Measurements from ENCODE around the gene FOXL3.

DNA sequence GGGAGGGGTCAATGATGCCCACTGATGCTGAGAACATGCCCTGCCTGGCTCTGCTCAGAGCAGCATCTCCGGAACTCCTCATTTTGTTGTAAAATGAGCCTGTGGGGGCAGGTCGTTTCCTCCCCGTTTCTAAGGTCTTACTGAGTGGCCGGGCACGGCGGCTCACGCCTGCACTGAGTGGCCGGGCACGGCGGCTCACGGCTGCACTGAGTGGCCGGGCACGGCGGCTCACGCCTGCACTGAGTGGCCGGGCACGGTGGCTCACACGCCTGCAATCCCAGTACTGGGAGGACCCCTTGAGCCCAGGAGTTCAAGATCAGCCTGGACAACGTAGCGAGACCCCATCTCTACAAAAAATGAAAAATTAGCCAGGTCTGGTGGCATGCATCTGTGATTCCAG, 39.0 kb upstream of the FOXL3 start:
- no peak for TF ChIP-seq POLR2AphosphoS5 (IDR thresholded peaks at IDR 0.05; ENCODE audit: low read depth, low read length)
- TF ChIP-seq, protein P1, sequence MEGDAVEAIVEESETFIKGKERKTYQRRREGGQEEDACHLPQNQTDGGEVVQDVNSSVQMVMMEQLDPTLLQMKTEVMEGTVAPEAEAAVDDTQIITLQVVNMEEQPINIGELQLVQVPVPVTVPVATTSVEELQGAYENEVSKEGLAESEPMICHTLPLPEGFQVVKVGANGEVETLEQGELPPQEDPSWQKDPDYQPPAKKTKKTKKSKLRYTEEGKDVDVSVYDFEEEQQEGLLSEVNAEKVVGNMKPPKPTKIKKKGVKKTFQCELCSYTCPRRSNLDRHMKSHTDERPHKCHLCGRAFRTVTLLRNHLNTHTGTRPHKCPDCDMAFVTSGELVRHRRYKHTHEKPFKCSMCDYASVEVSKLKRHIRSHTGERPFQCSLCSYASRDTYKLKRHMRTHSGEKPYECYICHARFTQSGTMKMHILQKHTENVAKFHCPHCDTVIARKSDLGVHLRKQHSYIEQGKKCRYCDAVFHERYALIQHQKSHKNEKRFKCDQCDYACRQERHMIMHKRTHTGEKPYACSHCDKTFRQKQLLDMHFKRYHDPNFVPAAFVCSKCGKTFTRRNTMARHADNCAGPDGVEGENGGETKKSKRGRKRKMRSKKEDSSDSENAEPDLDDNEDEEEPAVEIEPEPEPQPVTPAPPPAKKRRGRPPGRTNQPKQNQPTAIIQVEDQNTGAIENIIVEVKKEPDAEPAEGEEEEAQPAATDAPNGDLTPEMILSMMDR (IDR thresholded peaks at IDR 0.05 in 2 of 3, conservative IDR thresholded peaks at IDR 0.05 in 1 of 3; ENCODE audit: borderline replicate concordance in 1 of 3, insufficient read depth in 1 of 3, low read depth in 2 of 3, low read length in 2 of 3): no peak
- no peak for TF ChIP-seq RAD21 (IDR thresholded peaks at IDR 0.05; ENCODE audit: low read depth)
- no peak for TF ChIP-seq POLR2A (IDR thresholded peaks at IDR 0.05; ENCODE audit: borderline replicate concordance, extremely low read depth, insufficient read depth, insufficient read length)
- no peak for TF ChIP-seq ELF1 (IDR thresholded peaks at IDR 0.05; ENCODE audit: borderline replicate concordance, low read depth)
- TF ChIP-seq EZH2 (IDR thresholded peaks at IDR 0.05): no peak
- TF ChIP-seq, protein P2, sequence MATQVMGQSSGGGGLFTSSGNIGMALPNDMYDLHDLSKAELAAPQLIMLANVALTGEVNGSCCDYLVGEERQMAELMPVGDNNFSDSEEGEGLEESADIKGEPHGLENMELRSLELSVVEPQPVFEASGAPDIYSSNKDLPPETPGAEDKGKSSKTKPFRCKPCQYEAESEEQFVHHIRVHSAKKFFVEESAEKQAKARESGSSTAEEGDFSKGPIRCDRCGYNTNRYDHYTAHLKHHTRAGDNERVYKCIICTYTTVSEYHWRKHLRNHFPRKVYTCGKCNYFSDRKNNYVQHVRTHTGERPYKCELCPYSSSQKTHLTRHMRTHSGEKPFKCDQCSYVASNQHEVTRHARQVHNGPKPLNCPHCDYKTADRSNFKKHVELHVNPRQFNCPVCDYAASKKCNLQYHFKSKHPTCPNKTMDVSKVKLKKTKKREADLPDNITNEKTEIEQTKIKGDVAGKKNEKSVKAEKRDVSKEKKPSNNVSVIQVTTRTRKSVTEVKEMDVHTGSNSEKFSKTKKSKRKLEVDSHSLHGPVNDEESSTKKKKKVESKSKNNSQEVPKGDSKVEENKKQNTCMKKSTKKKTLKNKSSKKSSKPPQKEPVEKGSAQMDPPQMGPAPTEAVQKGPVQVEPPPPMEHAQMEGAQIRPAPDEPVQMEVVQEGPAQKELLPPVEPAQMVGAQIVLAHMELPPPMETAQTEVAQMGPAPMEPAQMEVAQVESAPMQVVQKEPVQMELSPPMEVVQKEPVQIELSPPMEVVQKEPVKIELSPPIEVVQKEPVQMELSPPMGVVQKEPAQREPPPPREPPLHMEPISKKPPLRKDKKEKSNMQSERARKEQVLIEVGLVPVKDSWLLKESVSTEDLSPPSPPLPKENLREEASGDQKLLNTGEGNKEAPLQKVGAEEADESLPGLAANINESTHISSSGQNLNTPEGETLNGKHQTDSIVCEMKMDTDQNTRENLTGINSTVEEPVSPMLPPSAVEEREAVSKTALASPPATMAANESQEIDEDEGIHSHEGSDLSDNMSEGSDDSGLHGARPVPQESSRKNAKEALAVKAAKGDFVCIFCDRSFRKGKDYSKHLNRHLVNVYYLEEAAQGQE (IDR thresholded peaks at IDR 0.05; ENCODE audit: low read depth): no peak
- no peak for TF ChIP-seq ZNF274 (IDR thresholded peaks at IDR 0.05; ENCODE audit: low read depth, low read length)
